ENCODE results near the gene ERBIN. TPM values are rescaled to one million over a fixed set of nuclear protein-coding genes. Genes with fewer than 3 reads are reported as not detected.

ERBIN gene
- polyA plus RNA-seq, 1 of the 3 experiments (the other 2 are of a cell fraction): 10.3 TPM

- H3K79me2 ChIP-seq (ENCODE audit: insufficient read depth): no peaks in the 10 kb centered on the region
- H3K4me3 ChIP-seq (ENCODE audit: low read depth in 2 of 2, low read length in 1 of 2): no peak overlapping the region
- H4K20me1 ChIP-seq (ENCODE audit: insufficient read depth): no peaks in the 10 kb centered on the region
- no peaks in the 10 kb centered on the region for H3K9me2 ChIP-seq
- H3K9me3 ChIP-seq: no peaks in the 10 kb centered on the region
- H2AFZ ChIP-seq (ENCODE audit: low read depth): no peak overlapping the region
- no peaks in the 10 kb centered on the region for H3K27me3 ChIP-seq (ENCODE audit: insufficient read depth)
- POLR2A ChIA-PET: no interaction called here
- no peak overlapping the region for H3K9ac ChIP-seq
- H3K27ac ChIP-seq (ENCODE audit: low read depth in 2 of 2, low read length in 1 of 2): no peak overlapping the region
- H3K36me3 ChIP-seq (replicated peaks in 1 of 2; ENCODE audit: control insufficient read depth in 1 of 2, insufficient read depth in 2 of 2, low read length in 1 of 2): no peaks in the 10 kb centered on the region
- TF ChIP-seq USF1 (IDR thresholded peaks at IDR 0.05; ENCODE audit: borderline replicate concordance, low read depth): no peak
- no peak for TF ChIP-seq IRF3 (IDR thresholded peaks at IDR 0.05; ENCODE audit: low read depth, low read length)
- TF ChIP-seq POLR2AphosphoS5 (IDR thresholded peaks at IDR 0.05; ENCODE audit: low read depth, low read length): no peak
- 87% methylated on average over 3 of the region's 3 CpGs for WGBS (ENCODE audit: low lambda C conversion rate)
- H3K4me2 ChIP-seq: no peak overlapping the region
- H3K4me1 ChIP-seq (ENCODE audit: control insufficient read depth in 1 of 2, insufficient read depth in 2 of 2, low read depth in 1 of 2, low read length in 1 of 2): no peaks in the 10 kb centered on the region
- DNase-seq: no peak
- CTCF ChIA-PET: interaction anchor here (1.3 kb wide), 1 partner anchor 12 kb away, joined by 3 read pairs; no protein-coding TSS in a partner anchor
- H3F3A ChIP-seq (replicated peaks; ENCODE audit: insufficient read depth): no peaks in the 10 kb centered on the region
Observed at GRCh38 chr5:65912311-65912710, 14.1 kb upstream of the ERBIN start.

- H3K4me2 ChIP-seq: no peak overlapping the region
- CTCF ChIA-PET: interaction anchor here (1.3 kb wide), 1 partner anchor 12 kb away, joined by 3 read pairs; no protein-coding TSS in a partner anchor
- no peak for DNase-seq
- no peak overlapping the region for H3K9ac ChIP-seq
- H3K27me3 ChIP-seq (ENCODE audit: insufficient read depth): no peaks in the 10 kb centered on the region
- WGBS (ENCODE audit: low lambda C conversion rate): 70% methylated on average over 3 of the region's 3 CpGs
- POLR2A ChIA-PET: no interaction called here
- no peak overlapping the region for H3K27ac ChIP-seq (ENCODE audit: low read depth in 2 of 2, low read length in 1 of 2)
- no peaks in the 10 kb centered on the region for H4K20me1 ChIP-seq (ENCODE audit: insufficient read depth)
- H3K36me3 ChIP-seq (replicated peaks in 1 of 2; ENCODE audit: control insufficient read depth in 1 of 2, insufficient read depth in 2 of 2, low read length in 1 of 2): no peaks in the 10 kb centered on the region
- no peaks in the 10 kb centered on the region for H3F3A ChIP-seq (replicated peaks; ENCODE audit: insufficient read depth)
- no peaks in the 10 kb centered on the region for H3K9me2 ChIP-seq
- no peaks in the 10 kb centered on the region for H3K9me3 ChIP-seq
- H3K4me3 ChIP-seq (ENCODE audit: low read depth in 2 of 2, low read length in 1 of 2): no peak overlapping the region
- no peaks in the 10 kb centered on the region for H3K79me2 ChIP-seq (ENCODE audit: insufficient read depth)
- H2AFZ ChIP-seq (ENCODE audit: low read depth): no peak overlapping the region
- H3K4me1 ChIP-seq (ENCODE audit: control insufficient read depth in 1 of 2, insufficient read depth in 2 of 2, low read depth in 1 of 2, low read length in 1 of 2): no peaks in the 10 kb centered on the region
- no peak for TF ChIP-seq MAX (IDR thresholded peaks at IDR 0.05; ENCODE audit: low read depth)
- no peak for TF ChIP-seq JUND (IDR thresholded peaks at IDR 0.05)
- TF ChIP-seq RFX5 (IDR thresholded peaks at IDR 0.05; ENCODE audit: low read length): no peak
- no peak for TF ChIP-seq FOXJ3 (CRISPR knock-in tag; IDR thresholded peaks at IDR 0.05)
- TF ChIP-seq RCOR1 (IDR thresholded peaks at IDR 0.05; ENCODE audit: low read length): no peak
- no peak for TF ChIP-seq RAD21 (IDR thresholded peaks at IDR 0.05; ENCODE audit: low read length)
- no peak for TF ChIP-seq TCF12 (IDR thresholded peaks at IDR 0.05)
- TF ChIP-seq MEF2A (IDR thresholded peaks at IDR 0.05; ENCODE audit: borderline replicate concordance, low read depth): no peak
- TF ChIP-seq USF2 (IDR thresholded peaks at IDR 0.05; ENCODE audit: borderline replicate concordance, low read depth, low read length): no peak
- TF ChIP-seq RXRA (IDR thresholded peaks at IDR 0.05; ENCODE audit: borderline replicate concordance, low read depth): no peak
- no peak for TF ChIP-seq USF1 (IDR thresholded peaks at IDR 0.05; ENCODE audit: borderline replicate concordance, low read depth)
- TF ChIP-seq GATA2 (CRISPR knock-in tag; IDR thresholded peaks at IDR 0.05): no peak
- no peak for TF ChIP-seq EZH2phosphoT487 (IDR thresholded peaks at IDR 0.05; ENCODE audit: borderline replicate concordance, low read depth)
- TF ChIP-seq CHD2 (IDR thresholded peaks at IDR 0.05; ENCODE audit: low read length, partially characterized antibody): no peak
- no peak for TF ChIP-seq IRF3 (IDR thresholded peaks at IDR 0.05; ENCODE audit: low read depth, low read length)
- no peak for TF ChIP-seq FOSL2 (IDR thresholded peaks at IDR 0.05; ENCODE audit: borderline replicate concordance, low read depth)
- TF ChIP-seq NFIC (IDR thresholded peaks at IDR 0.05; ENCODE audit: borderline replicate concordance): no peak
- no peak for TF ChIP-seq CTCF (IDR thresholded peaks at IDR 0.05)
- TF ChIP-seq MXI1 (IDR thresholded peaks at IDR 0.05; ENCODE audit: low read depth, low read length): no peak
Observed at GRCh38 chr5:65913519-65913918, 12.9 kb upstream of the ERBIN start.

All from SK-N-SH (cell line).